ENCODE measurements around the gene SESTD1. TPM values are rescaled to one million over a fixed set of nuclear protein-coding genes. Genes with fewer than 3 reads are reported as not detected.

SESTD1 gene
- total and polyA plus RNA-seq, 2 of the 4 experiments (the other 2 are of a cell fraction) = 8.4 to 12.7 TPM

GRCh38 chr2:179059026-179059700 is 205.5 kb downstream of the SESTD1 start:
- Histone ChIP-seq H2BK15ac (ENCODE audit: low read depth, low read length) (no peak overlapping the region), H3K4me1 (ENCODE audit: control insufficient read depth, insufficient read depth, low read length) (no peaks in the 10 kb centered on the region), H3K27me3 (ENCODE audit: control insufficient read depth, insufficient read depth, low read length) (no peaks in the 10 kb centered on the region), H4K8ac (ENCODE audit: low read depth in 2 of 2, low read length in 2 of 2) (no peak overlapping the region), H3K4ac (ENCODE audit: low read depth, low read length) (no peak overlapping the region), H2BK120ac (ENCODE audit: low read depth, low read length) (no peak overlapping the region), H3K9ac (ENCODE audit: low read depth, low read length) (no peak overlapping the region), H4K20me1 (ENCODE audit: insufficient read depth, low read length) (no peaks in the 10 kb centered on the region), H2BK20ac (ENCODE audit: low read depth, low read length) (no peak overlapping the region), H3K14ac (replicated peaks; ENCODE audit: low read depth, low read length) (no peak overlapping the region), H3K9me3 (ENCODE audit: control insufficient read depth, insufficient read depth, low read length) (no peaks in the 10 kb centered on the region), H2AK9ac (replicated peaks; ENCODE audit: low read depth, low read length, poor library complexity) (no peak overlapping the region), H2AFZ (replicated peaks; ENCODE audit: low read length, poor library complexity) (no peak overlapping the region), H3K56ac (ENCODE audit: extremely low read depth, insufficient read depth, low read length) (no peak overlapping the region), H3K4me3 (ENCODE audit: insufficient read depth, low read depth, low read length) (no peak overlapping the region), H3K23ac (ENCODE audit: low read depth, low read length) (no peak overlapping the region), H4K91ac (ENCODE audit: insufficient read depth, low read depth, low read length) (no peak overlapping the region), H3K79me1 (ENCODE audit: low read depth in 1 of 2, low read length in 2 of 2) (no peaks in the 10 kb centered on the region), H4K5ac (ENCODE audit: low read depth, low read length) (no peak overlapping the region), H2AK5ac (ENCODE audit: low read depth, low read length) (no peak overlapping the region), H2BK5ac (ENCODE audit: low read depth, low read length, poor library complexity, severe bottlenecking) (no peak overlapping the region), H3K36me3 (ENCODE audit: control insufficient read depth, insufficient read depth, low read length) (no peaks in the 10 kb centered on the region), H3K27ac (ENCODE audit: insufficient read depth, low read length) (no peak overlapping the region), H3K18ac (ENCODE audit: low read depth, low read length) (no peak overlapping the region), H3K4me2 (ENCODE audit: low read depth, low read length) (no peak overlapping the region), H3K9me1 (ENCODE audit: insufficient read depth, low read length) (no peaks in the 10 kb centered on the region)
- in situ Hi-C loops (cut with MboI; ENCODE audit: low sequenced_read_pairs) = no loop called here
- ChIA-PET POLR2A (ENCODE audit: unreplicated experiment) (no interaction called here), CTCF (no interaction called here)
- TF ChIP-seq CHD1 (IDR thresholded peaks at IDR 0.05; ENCODE audit: low read depth, low read length) (no peak), RCOR1 (IDR thresholded peaks at IDR 0.05; ENCODE audit: insufficient replicate concordance, low read length) (no peak), FOS (IDR thresholded peaks at IDR 0.05; ENCODE audit: low read depth, low read length) (no peak), POLR2A (IDR thresholded peaks at IDR 0.05; ENCODE audit: low read depth, low read length) (no peak), RAD21 (IDR thresholded peaks at IDR 0.05; ENCODE audit: low read length) (no peak), CTCF (conservative IDR thresholded peaks at IDR 0.05; ENCODE audit: low read depth, low read length) (no peak), SMC3 (IDR thresholded peaks at IDR 0.05; ENCODE audit: low read depth, low read length) (no peak), RFX5 (IDR thresholded peaks at IDR 0.05; ENCODE audit: low read depth, low read length) (no peak), NFE2L2 (IDR thresholded peaks at IDR 0.05; ENCODE audit: low read depth, low read length) (no peak), MAFK (IDR thresholded peaks at IDR 0.05; ENCODE audit: low read depth, low read length) (no peak), ELK1 (IDR thresholded peaks at IDR 0.05; ENCODE audit: borderline replicate concordance, low read depth, low read length) (no peak), CEBPB (IDR thresholded peaks at IDR 0.05; ENCODE audit: low read depth, low read length) (no peak), BHLHE40 (IDR thresholded peaks at IDR 0.05; ENCODE audit: low read depth, low read length) (no peak), MXI1 (IDR thresholded peaks at IDR 0.05; ENCODE audit: borderline replicate concordance, low read depth, low read length) (no peak), MAZ (IDR thresholded peaks at IDR 0.05; ENCODE audit: borderline replicate concordance, low read depth, low read length) (no peak), USF2 (IDR thresholded peaks at IDR 0.05; ENCODE audit: low read depth, low read length) (no peak)
- WGBS, 2 experiments (ENCODE audit: extremely low coverage in 2 of 2, insufficient read length in 1 of 2) = no CpG with 5 or more reads among the region's 2 CpGs
- intact Hi-C loops (cut with micrococcal nuclease) = no loop called here
- DNase-seq (no peak), ATAC-seq (ENCODE audit: low read depth) (no peak)
- no TSS peak for BruUV-seq (replicated peaks)
- dilution Hi-C loops (cut with HindIII; ENCODE audit: low sequenced_read_pairs, unreplicated experiment) = no loop called here
